GM12891 (cell line): ENCODE data around the gene KCNN2.
"Not testable (repeated sequence)": the region's sequence is repeated elsewhere in the genome, so short reads cannot be mapped to it uniquely, and the experiment has no call there.

Experiments used
- DNase-seq: peaks from one replicate; pipeline ENCODE4 v3.0.0; 2011; ENCODE audit warnings: low spot score; ENCODE audit not compliant: insufficient read length
- FAIRE-seq: peaks from 2 replicates; lab custom pipeline; 2011; peaks lifted over from hg19 to GRCh38; lab: Jason Lieb, UNC
- PAX5 ChIP-seq: IDR thresholded peaks from 2 replicates; pipeline ENCODE4 v1.6.1; 2011; ENCODE audit warnings: low read length, moderate library complexity, mild to moderate bottlenecking; ENCODE audit not compliant: insufficient read depth, severe bottlenecking
- POLR2A ChIP-seq: IDR thresholded peaks from 2 replicates; pipeline ENCODE4 v1.6.1; 2011; ENCODE audit warnings: low read depth, low read length, control low read depth
- POLR2AphosphoS5 ChIP-seq: IDR thresholded peaks from 2 replicates; pipeline ENCODE4 v1.6.1; 2011; ENCODE audit warnings: low read depth, low read length, control low read depth
- POU2F2 ChIP-seq: IDR thresholded peaks from 2 replicates; pipeline ENCODE4 v1.6.1; 2011; ENCODE audit warnings: low read depth, mild to moderate bottlenecking, control low read depth, low read length, moderate library complexity
- SPI1 ChIP-seq: IDR thresholded peaks from 2 replicates; pipeline ENCODE4 v1.6.1; 2011; ENCODE audit warnings: low read depth, low read length, control low read depth
- TAF1 ChIP-seq: IDR thresholded peaks from 2 replicates; pipeline ENCODE4 v1.6.1; 2011; ENCODE audit warnings: low read depth, low read length, control low read depth

Gene KCNN2

DNA sequence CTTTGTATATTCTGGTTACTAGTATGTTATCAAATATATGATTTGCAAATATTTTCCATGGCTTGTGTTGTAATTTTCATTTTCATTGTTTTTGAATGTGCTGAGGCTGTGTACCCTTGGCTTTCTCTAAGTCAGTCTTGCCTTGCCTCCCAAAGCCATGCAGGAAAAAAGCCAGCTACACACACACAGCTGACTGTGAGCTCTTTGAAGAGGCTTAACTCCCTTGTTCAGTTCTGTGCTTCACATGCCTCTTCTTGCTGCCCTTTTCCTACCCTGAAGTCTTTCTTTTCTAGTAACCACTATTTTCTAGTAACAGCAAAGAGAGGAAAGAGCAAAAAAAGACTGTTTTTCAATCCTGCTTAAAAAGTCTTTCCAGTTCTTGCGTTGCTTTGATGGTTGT is 53.9 kb downstream of the KCNN2 start:
- TF ChIP-seq PAX5: no peak
- TF ChIP-seq TAF1: no peak
- no peak for TF ChIP-seq POLR2AphosphoS5
- no peak for TF ChIP-seq POU2F2
- TF ChIP-seq SPI1: no peak
- TF ChIP-seq POLR2A: no peak
- DNase-seq (no peak), FAIRE-seq (no peak)

- FAIRE-seq (peak; percentile 26), DNase-seq (no peak)
- TF ChIP-seq POLR2A: no peak
- no peak for TF ChIP-seq POU2F2
- TF ChIP-seq TAF1: no peak
Measured at GRCh38 chr5:114416254-114416653, 54.4 kb downstream of the KCNN2 start.

- DNase-seq (no peak), FAIRE-seq (no peak)
- TF ChIP-seq SPI1 (no peak), TAF1 (no peak), POLR2A (no peak), POLR2AphosphoS5 (no peak), POU2F2 (no peak), PAX5 (no peak)
Measured at GRCh38 chr5:114417519-114417918, 55.6 kb downstream of the KCNN2 start.

DNA sequence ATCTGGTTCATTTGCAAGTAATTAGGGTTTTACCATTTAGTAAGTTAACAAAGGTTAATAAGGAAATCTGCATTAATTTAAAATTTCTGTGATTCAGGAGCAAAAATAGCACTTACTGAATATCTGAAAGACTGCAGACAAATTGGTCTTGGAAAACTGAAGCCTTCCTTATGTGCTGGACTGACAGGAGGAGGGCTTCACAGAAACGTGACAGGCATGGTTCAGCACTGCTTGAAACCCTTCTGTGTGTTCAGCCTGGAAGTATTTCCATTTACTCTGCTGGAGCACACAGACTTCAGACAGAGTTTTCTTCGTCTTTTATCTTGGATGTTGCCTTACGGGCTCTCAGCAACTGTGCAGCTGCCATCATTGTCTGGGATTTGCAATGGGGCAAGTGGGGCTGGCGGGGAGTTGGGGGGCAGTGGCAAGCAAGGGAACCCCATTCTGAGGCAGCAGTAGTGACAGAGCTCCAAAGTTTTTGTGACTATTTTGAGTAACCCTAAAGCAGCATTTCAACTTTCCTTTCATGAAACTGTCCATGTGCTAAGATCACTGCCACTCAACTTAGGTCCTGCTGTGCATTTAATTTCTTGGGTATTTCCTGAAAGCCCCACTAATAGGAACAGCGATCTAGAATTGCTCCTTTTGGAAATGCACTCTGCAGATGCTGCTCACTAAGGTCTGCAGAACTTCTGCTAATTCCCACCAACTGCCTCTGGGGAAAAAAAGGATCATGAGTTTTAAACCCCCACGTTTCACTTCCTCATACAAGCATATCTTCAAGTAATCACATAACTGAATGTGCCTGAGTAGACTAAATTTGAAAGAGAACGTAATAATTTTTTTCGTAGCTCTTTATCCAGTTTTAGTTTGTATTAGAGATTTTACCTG is 56.6 kb downstream of the KCNN2 start:
- DNase-seq: no peak
- peak; percentile 26 for FAIRE-seq
- TF ChIP-seq POLR2A (no peak), SPI1 (peak; percentile 98), POLR2AphosphoS5 (no peak)

- DNase-seq (no peak), FAIRE-seq (no peak)
- TF ChIP-seq POLR2A: no peak
- no peak for TF ChIP-seq POU2F2
- no peak for TF ChIP-seq TAF1
- no peak for TF ChIP-seq PAX5
- TF ChIP-seq POLR2AphosphoS5: no peak
- no peak for TF ChIP-seq SPI1
Measured at GRCh38 chr5:114419067-114419388, 57.2 kb downstream of the KCNN2 start.

DNA sequence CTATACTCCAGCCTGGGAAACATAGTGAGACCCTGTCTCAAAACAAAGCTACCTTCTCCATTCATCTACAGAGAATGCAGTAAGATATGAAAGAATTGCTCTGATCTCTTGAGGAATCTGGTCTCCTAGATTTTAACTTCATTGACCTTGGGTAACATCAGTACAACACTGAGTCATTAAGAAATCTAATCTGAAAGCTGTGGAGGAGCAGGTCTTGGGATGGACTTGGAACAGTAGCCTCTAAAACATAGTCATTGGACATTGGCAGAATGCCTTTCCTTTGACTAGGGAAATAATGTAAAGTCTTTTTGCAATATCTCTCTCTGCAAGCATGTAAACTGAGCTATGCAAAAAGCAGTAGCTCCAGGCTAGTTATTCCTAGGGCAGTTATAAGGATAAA is 58.1 kb downstream of the KCNN2 start:
- DNase-seq: no peak
- TF ChIP-seq POLR2A: no peak
- no peak for FAIRE-seq

DNA sequence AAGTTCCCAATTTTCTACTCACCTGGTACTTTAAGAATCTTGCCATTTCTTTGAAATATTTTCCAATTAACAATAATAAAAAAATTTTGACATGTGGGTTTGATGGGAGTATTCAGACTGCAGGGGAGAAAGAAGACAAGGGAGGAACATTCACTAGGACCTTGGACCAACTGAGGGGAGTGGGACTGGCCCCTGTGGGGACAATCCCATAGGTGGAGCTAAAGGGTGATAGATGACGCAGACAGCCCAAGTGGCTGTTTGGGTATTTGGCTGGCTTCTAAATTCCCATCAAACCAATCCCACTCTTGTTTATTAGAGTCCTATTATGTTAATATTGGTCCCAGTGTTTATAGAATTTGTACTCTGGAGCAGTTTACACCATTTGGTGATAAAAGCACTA is 65.3 kb downstream of the KCNN2 start:
- FAIRE-seq: no peak
- TF ChIP-seq POLR2AphosphoS5 (no peak), POU2F2 (no peak), SPI1 (no peak), POLR2A (no peak), TAF1 (no peak), PAX5 (no peak)
- DNase-seq: no peak

DNA sequence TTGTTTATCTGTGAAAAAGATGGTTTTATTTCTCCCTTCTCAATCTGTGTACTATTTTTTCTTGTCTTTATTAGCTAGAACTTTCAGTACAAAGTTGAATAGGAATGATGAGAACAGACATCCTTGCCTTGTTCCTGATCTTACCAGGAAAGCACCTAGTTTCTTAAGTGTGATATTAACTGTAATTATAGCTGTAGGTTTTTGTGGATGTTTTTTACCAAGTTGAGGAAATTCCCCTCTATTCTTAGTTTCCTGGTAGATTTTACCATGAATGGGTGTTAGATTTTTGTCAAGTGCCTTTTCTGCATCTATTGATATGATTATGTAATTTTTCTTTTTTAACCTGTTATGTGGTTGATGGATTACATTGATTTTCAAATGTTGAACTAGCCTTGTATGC is 68.7 kb downstream of the KCNN2 start:
- TF ChIP-seq POLR2AphosphoS5: no peak
- TF ChIP-seq TAF1: no peak
- no peak for TF ChIP-seq POU2F2
- no peak for TF ChIP-seq PAX5
- TF ChIP-seq SPI1: no peak
- no peak for TF ChIP-seq POLR2A
- no peak for FAIRE-seq

GRCh38 chr5:114432684-114433083 is 70.8 kb downstream of the KCNN2 start:
- not testable (repeated sequence) for FAIRE-seq

More for the DNA sequence above, 68.7 kb downstream of the KCNN2 start:
- DNase-seq: no peak

DNA sequence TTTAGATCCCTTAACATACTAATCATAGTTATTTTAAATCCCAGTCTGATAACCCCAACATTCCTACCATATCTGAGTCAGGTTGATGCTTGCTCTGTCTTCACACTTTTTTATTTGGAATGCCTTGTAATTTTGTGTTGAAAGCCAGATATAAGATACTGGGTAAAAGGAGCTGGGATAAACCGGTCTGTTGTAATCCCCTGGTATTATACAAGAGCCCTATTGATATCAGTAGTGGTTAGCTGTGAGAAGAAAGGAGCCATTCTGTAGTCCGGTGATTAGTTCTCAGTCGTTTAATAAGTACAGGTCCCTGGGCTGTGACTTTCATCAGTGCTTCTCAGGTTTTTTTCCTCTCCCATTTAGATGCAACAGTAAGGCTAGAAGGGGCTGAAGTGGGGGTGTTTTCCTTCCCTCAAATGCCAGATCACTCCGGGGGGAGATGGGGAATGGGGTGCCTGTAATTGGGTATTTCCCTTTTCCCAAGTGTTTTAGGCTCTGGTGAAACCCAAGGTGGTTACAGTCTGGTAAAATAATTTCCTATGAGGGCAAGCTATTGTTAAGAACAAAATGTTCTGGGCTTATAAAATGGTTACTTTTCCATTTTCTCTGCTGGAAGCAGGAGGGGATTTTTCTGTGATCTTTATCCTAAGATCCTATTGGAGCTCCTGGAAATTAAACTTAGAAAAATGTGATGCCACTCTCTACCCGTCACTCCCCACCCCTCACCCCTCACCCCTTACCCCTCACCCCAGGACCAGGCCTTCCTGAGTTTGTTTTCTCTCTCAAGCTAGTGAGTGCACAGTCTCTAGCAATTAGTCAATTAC is 72.7 kb downstream of the KCNN2 start:
- TF ChIP-seq TAF1 (no peak), POU2F2 (no peak)
- no peak for FAIRE-seq
- DNase-seq: no peak

More at GRCh38 chr5:114432684-114433083, 70.8 kb downstream of the KCNN2 start:
- DNase-seq: not testable (repeated sequence)

GRCh38 chr5:114435220-114435481 is 73.3 kb downstream of the KCNN2 start:
- FAIRE-seq (no peak), DNase-seq (no peak)
- TF ChIP-seq POLR2A (no peak), POU2F2 (no peak), TAF1 (no peak), POLR2AphosphoS5 (no peak), SPI1 (no peak), PAX5 (no peak)
